GM10248 (cell line): ENCODE data around the gene EXOC8.

ENCODE experiments used
- CTCF ChIA-PET: fragments of 300-600 bp; sonication (Branson Sonifier 250); formaldehyde crosslinking; extraction: SDS; loops from one replicate; lab custom pipeline; 2021; ENCODE audit warnings: antibody characterized with exemption; lab: Yijun Ruan, JAX
- POLR2A ChIA-PET: fragments of 350-650 bp; sonication (Branson Sonifier 250); formaldehyde crosslinking; extraction: SDS; loops from one replicate; lab custom pipeline; 2020; ENCODE audit warnings: antibody characterized with exemption; lab: Yijun Ruan, JAX
- DNase-seq: peaks from one replicate; pipeline ENCODE4 v3.0.0; 2012; ENCODE audit errors: extremely low spot score
- CTCF ChIP-seq: IDR thresholded peaks from 2 replicates; pipeline ENCODE4 v1.5.1; 2012; ENCODE audit warnings: mild to moderate bottlenecking, low read depth; ENCODE audit errors: extremely low read depth, missing control alignments, control extremely low read depth

Gene EXOC8

GRCh38 chr1:231335663-231336602, 1.7 kb downstream of the EXOC8 start:
- TF ChIP-seq CTCF, result no peak
- no peak for DNase-seq
- ChIA-PET POLR2A (interaction anchor here (0.6 kb wide), 2 partner anchors 10 to 249 kb away, joined by 4 to 5 read pairs; no protein-coding TSS in a partner anchor), CTCF (interaction anchor here (0.8 to 11.0 kb wide), 5 partner anchors 19 to 271 kb away, joined by 3 to 87 read pairs (median 7); no protein-coding TSS in a partner anchor)

GRCh38 chr1:231334952-231335351, 2.7 kb downstream of the EXOC8 start:
- ChIA-PET POLR2A (interaction anchor here (0.6 kb wide), 1 partner anchor 11 kb away, joined by 5 read pairs; no protein-coding TSS in a partner anchor), CTCF (interaction anchor here (1.3 to 11.0 kb wide), 4 partner anchors 18 to 86 kb away, joined by 3 to 87 read pairs (median 8); no protein-coding TSS in a partner anchor)
- DNase-seq, result no peak
- no peak for TF ChIP-seq CTCF

GRCh38 chr1:231334079-231334666, 3.5 kb downstream of the EXOC8 start:
- ChIA-PET POLR2A (interaction anchor here (0.5 kb wide), 1 partner anchor 234 kb away, joined by 3 read pairs; no protein-coding TSS in a partner anchor), CTCF (interaction anchor here (1.0 to 11.0 kb wide), 2 partner anchors 17 to 37 kb away, joined by 3 to 87 read pairs; no protein-coding TSS in a partner anchor)
- TF ChIP-seq CTCF, result no peak
- peak; percentile 38 for DNase-seq

GRCh38 chr1:231332761-231333160, 4.9 kb downstream of the EXOC8 start:
- CTCF ChIA-PET, result interaction anchor here (11.0 kb wide), 1 partner anchor 16 kb away, joined by 87 read pairs; no protein-coding TSS in a partner anchor
- POLR2A ChIA-PET, result no interaction called here
- TF ChIP-seq CTCF, result no peak
- no peak for DNase-seq

- TF ChIP-seq CTCF, result no peak
- ChIA-PET POLR2A (no interaction called here), CTCF (interaction anchor here (11.0 kb wide), 1 partner anchor 12 kb away, joined by 87 read pairs; no protein-coding TSS in a partner anchor)
- DNase-seq, result no peak
Measured at GRCh38 chr1:231329483-231329882, 8.2 kb downstream of the EXOC8 start.

- ChIA-PET CTCF (interaction anchor here (1.2 kb wide), 1 partner anchor 12 kb away, joined by 3 read pairs; no protein-coding TSS in a partner anchor), POLR2A (no interaction called here)
- no peak for DNase-seq
- TF ChIP-seq CTCF, result no peak
Measured at GRCh38 chr1:231327617-231328016, 10.0 kb downstream of the EXOC8 start.
